ENCODE measurements around the gene COL4A4.
"Not testable (repeated sequence)": the region's sequence is repeated elsewhere in the genome, so short reads cannot be mapped to it uniquely, and the experiment has no call there.

Gene COL4A4

DNA sequence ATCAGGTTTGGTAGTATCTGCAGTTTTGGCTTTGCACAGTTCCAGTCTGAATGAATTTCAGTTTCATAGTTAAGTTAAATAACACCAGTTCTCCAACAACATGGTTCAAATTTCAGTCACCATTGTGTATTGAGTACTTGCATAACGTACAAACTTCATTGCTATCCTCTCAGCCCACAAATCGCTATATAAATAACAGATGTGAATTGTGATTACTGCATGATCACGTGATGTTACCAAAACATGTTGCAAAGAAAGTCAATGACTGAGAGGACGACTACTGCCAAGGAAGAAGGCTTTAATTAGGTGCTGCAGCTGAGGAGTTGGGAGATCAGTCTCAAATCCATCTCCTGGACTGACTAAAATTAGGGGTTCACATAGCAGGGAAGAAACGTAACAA, 48.2 kb downstream of the COL4A4 start:
- no peak for DNase-seq (ENCODE audit: low spot score)

DNA sequence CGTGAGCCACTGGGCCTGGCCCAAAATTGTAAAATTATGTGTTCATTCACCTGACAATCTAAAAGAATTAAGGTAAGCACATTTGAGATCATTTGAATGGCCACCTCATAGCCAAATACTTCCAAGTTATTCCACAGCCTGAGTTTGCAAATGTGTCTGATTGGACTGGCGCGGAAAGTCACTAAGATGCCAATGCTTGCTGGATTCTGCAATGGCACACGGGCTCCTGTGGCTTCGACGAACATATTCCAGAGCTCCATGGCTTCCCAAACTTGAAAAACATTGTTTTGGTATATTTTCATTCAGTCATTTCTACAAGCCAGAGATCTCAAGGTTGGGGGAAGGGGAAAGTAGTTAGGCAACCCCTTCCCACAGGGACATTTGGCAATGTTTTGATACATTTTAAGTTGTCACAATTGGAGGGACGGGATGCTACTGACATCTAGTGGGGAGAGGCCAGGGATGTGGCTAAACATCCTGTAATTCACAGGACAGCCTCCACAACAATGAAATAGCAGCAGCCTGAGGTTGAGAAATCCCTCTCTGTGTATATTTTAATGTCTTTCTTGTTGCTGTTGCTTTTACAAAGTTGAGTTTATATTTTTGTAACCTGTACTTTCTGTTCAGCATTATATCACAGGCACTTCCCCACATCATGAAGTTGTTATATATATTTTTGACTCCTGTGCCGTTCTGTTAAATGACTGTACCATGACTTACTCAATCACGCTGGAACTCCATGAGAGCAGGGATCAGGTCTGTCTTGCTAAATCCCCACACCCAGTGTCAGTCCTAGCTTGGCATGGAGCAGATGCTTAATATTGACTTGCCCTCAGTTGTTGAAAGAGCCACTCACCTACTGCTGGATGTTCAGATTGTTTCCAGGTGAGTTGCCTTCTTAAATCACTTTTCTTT, 56.9 kb downstream of the COL4A4 start:
- DNase-seq (ENCODE audit: low spot score), result peak; percentile 9

DNA sequence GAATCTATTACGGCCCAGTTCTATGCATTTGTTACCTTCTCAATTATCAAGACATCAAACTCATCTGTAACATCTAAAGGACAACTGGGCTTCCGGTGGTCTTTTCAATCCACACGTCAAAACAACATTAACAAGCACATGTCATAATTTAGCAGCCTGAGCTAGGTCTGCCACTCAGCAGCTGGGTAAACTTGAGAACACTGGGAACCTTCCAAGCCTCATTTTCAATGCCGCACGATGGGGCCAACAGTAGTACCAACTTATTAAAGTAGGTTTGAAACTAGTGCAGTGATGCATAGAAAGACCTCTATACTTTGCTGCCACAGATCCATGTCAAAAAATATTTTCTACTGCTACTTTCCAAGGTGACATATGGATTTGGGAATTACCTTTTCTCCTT, 60.4 kb downstream of the COL4A4 start:
- DNase-seq (ENCODE audit: low spot score), result no peak

DNA sequence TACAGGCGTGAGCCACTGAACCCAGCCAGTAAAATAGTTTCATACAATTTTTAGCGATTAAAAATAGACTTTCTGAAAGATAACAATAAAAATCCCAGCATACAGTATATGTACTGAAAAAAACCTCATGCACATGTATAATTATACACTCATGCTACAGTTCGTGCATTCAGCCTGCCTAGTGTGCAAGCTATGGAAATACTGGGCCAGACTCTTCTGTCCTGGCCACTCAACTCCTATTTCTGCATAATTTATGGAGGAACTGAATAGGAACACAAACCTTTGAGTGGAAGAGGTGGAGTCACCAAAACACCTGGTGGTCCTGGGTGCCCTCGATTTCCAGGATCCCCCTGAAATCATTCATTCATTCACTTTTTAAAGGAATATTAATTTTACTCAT, 64.7 kb downstream of the COL4A4 start:
- no peak for DNase-seq (ENCODE audit: low spot score)

DNA sequence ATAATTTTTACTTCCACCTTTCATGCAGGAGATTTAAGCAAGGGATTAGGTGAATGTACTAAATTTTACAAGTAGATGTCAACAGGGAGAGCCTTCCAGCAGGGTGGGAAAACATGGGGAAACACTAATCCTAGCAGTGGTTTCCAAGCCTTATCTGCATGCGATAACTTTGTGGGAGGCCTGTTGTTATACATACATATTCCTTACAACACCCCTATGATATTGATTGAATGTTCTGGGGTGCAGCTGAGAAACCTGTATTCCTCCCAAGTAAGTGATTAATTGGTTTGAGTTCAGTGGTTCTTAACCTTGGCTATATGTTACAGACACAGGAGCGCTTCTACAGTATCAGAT, 65.9 kb downstream of the COL4A4 start:
- DNase-seq (ENCODE audit: low spot score), result no peak

DNA sequence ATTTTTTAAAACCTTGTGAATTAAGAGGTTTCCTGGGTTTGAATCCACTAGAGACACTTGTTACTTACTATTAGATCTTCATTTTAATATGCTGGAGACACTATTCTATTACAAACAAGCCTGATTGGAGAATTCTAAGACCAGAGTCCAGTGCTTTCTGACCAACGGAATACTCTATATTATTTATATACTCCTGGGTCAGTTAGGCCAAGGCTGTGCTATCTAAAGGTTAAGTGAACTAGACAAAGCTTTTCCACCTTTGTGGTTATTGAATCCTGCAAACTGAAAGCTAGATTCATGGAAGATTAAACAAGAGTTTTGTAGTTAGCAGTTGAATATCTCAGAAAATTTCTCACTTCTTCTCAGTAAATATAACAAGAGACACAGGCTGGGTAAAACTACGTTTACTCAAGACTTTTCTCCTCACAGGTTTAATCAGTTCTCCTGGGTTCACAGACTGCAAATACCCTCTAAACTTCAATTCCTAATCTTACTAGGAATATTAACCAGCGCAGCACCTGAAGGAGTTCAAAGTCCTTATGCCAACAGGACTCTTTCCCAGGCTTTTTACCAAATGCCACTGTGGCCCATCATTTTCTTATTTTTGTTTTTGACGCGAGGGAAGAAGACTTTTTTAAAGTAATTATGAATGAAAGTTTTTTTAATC, 66.4 kb downstream of the COL4A4 start:
- DNase-seq (ENCODE audit: low spot score), result no peak

DNA sequence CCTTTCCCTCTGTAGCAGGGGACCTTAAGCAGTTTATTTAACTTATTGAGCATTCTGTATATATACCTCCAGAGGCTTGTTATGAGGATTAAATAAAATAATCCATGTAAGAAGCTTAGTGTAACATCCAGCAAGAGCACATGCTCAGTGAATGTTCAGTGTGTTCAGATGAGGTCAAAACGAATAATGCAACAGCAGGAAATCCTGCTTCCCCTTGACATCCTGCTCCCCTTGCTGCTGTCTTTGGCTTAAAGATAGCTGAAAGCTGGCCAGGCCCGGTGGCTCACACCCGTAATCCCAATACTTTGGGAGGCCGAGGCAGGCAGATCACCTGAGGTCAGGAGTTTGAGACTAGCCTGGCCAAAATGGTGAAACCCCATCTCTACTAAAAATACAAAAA, 68.7 kb downstream of the COL4A4 start:
- no peak for DNase-seq (ENCODE audit: low spot score)

DNA sequence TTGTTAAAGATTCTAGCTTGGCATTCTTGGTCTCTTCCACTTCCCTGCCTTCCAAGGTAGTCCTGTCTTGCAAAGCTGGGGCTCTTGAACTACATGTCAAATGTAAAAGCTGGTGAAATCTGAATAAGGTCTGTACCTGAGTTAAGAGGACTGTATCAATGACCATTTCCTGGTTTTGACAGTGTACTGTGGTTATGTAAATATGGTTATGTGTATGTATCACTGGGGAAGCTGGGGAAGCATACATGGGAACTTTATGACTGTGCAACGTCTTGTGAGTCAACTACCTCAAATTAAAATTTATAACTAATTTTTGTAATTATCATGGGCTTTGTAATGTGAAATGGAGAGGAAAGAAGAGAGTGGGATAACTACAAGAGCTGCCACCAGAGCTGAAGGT, 81.7 kb downstream of the COL4A4 start:
- DNase-seq (ENCODE audit: low spot score), result no peak

DNA sequence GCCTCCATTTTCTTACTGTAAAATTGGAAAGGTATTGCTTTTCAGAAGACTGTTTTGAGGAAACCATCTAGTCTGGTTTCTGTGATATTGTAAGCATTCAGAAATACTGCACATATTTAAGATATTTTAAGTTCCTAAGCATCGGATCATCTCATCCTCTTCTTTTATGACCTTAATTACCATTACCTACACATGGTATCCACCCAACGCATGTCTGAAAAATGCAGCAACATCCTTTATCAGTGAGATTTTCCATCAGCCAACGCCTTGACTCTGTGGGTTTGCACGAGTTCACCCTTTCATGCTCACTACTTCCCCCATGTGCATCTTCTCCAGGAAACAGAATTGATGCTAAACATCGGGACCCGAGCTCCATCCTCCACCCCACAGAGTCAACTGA, 84.3 kb downstream of the COL4A4 start:
- no peak for DNase-seq (ENCODE audit: low spot score)

DNA sequence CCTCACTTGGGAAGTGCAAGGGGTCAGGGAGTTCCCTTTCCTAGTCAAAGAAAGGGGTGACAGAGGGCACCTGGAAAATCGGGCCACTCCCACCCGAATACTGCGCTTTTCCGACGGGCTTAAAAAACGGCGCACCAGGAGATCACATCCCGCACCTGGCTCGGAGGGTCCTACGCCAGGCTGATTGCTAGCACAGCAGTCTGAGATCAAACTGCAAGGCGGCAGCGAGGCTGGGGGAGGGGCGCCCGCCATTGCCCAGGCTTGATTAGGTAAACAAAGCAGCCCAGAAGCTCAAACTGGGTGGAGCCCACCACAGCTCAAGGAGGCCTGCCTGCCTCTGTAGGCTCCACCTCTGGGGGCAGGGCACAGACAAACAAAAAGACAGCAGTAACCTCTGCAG, 98.9 kb downstream of the COL4A4 start:
- not testable (repeated sequence) for DNase-seq (ENCODE audit: low spot score)

DNA sequence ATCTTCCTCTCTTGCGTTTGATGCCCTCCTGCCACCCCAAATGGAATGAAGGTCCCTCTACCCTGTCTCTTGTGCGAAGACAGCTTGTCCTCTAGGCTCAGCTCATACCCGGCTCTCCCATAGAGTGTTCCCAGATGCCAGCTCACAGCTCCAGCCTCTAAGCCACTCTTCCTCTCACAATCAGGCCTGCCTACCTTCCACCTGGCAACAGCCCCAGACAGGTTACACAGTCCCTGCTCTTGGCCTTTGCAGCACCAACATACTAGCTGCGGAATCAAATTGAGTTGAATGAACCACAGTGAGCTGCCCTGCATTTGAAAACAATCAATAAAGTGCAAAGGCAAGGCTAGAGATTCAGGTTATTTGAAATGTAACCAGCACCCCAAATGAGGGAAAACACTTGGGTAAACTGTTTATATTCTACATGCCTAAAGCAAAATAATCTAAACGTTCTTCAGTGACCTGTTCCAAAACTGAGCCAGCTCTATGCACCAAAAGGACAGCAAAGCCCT, 105.1 kb downstream of the COL4A4 start:
- no peak for DNase-seq (ENCODE audit: low spot score)

DNA sequence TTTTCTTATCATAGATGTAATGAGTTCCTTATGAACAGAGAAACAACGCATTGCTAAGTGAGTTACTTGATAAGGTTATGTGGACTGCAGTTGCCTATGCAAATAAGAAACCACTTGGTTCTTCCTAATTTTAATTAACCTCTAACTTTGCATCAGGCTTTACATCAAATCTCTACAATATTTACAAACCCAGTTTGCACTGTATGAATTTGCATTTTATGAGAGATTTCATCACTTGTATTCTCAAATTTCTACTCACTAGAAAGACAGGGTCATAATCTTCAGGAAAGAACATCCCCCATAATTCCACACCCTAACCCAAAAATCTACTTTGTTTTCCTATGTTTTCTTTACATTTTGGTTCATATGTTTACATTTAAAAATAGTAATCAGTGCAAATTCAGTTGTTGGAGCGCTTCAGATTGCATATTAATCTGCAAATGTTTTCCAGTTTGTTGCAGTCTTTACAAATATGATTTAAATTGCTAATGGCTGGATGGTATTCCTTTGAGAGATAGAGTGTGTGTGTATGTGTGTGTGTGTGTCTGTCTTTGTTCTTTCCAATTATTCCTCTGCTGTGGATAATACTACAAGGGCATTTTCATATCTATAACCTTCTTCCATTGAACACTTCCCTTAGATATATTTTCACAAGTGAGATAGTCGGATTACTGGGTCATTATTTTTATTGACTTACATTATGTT, 106.1 kb downstream of the COL4A4 start:
- no peak for DNase-seq (ENCODE audit: low spot score)

DNA sequence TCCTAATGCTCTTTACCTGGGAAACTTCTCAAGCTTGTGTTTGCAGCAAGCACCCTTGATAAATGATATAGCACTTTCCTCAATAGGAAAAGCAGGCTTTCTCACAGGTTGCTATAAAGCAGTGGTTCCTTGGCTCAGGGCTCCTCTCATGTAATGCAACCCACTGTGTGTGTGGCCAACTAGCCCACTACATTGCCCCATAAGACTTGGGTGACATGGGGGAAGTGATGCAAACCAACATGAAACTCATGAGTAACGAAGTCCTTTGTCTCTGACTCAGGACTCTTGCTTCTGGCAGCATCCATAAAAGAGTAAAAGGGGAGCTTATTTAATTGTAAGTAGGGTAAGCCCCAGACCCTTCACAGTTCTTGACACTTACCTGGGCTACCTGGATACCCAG, 106.9 kb downstream of the COL4A4 start:
- DNase-seq (ENCODE audit: low spot score), result no peak

DNA sequence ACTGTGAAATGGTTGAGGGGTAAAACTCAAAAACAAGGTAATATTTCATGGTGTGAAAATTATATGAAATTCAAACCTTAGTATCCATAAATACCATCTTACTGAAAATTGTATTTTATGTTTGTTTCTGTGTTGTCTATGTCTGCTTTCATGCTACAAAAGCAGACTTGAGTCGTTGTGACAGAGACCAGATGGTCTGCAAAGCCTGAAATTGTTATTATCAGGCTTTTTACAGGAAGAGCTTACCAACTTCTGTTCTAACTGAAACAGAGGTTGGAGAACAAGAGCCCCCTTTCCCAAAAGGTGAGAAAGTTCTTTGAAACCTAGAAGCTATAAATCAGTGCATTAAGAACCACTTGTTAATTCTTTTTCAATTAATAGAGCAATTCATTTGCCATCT, 110.0 kb downstream of the COL4A4 start:
- DNase-seq (ENCODE audit: low spot score), result no peak

DNA sequence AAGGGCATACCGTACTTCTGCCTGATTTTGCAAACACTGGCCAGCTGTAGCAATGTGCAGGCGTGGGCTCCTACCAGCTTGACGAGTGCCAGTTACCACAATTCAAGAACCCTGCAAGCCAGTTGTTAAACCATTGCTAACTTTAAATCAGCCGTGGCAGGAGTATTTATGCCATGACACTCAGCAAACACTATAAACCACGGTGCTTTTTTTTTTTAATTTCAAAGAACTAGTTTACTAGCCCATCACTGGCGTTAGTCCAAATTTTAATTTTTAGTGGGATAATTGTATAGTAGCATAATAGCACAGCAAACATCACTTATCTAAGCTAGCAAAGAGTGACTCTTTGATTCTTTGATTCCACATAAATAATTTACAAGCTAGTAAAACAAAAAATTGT, 111.1 kb downstream of the COL4A4 start:
- DNase-seq (ENCODE audit: low spot score), result no peak

DNA sequence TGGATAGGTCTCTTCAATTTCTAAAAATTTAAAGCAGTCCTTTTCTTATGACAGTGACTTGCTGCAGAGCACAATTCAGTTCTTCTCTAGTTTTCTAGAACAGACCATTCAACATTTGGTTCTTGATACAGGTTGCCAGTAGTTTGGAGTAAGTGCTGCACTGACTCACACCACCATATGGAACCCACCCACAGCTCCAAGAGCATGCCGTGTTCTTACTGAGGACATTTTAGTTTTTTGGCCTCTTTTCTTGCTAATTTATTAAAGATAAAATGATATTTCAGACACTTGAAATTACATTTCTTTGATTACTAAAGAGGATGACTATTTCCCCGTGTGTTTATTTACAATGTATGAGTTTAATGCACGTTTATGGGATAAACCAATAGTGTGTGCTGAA, 120.0 kb downstream of the COL4A4 start:
- DNase-seq (ENCODE audit: low spot score), result no peak

DNA sequence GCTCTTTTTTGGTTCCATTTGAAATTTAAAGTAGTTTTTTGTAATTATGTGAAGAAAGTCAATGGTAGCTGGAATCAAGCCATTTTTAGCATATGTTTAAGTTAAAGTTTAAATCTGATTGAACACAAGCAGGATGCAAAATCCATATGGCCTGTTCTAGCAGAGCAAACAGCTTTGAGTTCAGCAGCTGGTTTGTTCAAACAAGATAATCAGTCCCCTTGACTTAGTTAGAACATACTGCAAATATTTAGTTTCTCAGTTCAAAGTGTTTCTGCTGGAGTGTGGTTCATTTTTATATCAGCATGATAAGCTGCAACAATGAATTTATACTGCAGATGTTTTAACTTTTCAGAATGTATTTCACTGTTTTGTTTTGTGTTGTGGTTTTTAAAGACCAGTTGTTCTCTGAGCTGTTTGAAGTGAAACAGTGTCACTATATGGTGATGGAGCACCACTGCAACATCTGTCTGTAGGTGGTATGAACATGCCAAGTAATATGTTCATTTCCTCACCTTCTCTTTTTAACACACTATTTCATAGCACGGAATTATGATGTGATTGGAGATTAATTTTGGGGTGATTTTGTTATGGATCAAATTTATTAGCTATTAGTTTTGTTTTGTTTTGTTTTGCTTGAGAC, 125.3 kb downstream of the COL4A4 start:
- DNase-seq (ENCODE audit: low spot score), result no peak

DNA sequence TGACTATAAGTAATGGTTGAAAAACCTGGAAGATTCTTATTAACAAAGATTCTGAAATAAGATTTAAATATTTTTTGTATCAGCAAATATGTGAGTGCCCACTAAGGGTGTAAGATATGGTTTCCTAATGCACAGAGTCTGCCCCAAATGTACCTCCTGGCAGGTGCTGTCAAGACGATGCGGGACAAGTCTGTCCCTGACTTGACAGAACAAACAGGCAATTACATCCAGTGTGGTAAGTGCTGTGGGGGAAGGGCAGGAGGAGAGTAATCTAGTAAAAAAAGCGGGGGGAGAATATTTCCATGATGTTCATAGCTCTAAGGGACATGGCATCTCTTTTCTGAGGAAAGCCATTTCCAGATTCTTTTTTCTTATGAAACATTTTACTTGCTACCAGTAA, 127.5 kb downstream of the COL4A4 start:
- no peak for DNase-seq (ENCODE audit: low spot score)

DNA sequence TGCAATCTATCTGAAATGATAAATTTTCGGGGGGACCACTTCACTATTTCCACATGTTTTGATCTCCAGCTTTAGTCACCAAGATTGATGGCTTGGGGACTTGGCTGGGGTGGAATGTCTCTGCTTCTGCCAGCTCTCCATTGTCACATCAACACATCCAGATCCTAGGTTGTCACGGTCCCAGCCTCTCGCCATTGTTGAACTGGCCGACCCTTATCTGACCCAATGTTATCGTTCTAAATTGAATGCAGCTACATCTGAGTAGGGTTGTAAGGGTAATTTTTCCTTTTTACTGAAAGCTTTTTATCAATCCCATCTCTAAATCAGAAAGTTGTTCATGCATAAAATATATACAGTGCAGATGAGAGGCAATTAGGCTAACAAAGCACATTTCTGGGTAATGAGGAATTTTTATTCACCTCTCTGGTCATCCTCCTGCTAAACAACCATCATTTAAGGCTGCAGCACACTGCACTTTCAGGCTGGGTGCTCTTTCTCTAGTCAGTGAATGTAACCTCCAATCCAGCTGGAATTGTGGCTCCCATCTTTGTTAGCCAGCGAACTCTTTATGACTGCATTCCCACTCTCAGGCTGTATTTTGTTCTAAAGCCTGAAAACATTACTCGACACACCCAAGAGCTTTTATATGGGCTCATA, 128.2 kb downstream of the COL4A4 start:
- no peak for DNase-seq (ENCODE audit: low spot score)

DNA sequence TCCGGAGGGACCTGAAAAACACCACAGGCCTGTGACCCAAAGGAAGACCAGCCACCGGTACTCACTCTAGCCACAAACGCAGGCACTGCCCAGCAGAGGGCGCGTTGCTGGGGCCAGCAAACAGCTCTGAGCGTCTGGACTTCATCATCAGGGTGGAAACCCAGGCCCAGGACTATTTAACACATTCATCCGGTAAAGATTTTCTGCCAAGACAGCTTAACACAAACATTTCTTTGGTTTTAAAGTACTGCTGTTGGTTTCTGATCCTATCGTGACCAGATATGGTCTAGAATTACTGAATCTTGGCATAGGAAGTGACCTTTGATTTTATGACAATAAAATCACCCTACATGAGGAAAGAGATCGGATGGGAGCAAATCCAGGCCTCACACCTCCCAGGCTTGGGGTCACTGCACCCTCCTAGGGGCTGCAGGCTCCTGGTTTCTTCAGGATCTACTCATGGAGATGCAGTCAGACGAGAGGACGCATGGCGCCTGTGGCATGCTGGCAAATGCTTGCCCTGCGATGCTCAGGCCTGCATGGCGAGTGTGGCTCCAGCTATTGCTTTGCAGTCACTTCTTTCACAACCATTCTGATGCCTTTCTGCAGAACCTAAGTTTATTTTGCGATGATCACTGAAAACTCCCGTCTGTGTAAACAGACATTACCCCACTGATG, 130.4 kb downstream of the COL4A4 start:
- peak; percentile 50 for DNase-seq (ENCODE audit: low spot score)

DNA sequence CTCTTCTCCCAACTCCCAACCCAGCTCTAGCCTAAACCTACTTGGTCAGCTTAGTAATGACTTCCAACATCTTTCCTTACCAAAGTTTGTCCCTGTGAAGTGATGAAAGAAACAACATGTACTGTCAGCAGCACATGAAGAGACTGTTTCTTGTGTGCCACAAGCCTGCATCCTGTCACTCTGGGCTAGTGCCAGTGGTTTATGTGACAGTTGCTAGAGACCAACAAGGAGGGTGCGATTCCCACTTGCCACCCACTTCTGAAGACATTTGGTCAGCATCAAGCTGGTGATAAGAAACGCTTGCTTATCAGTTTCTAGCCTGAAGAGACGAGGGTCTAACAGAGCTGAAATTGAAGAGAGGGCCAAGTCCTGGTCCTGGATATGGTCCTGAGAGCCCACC, 132.6 kb downstream of the COL4A4 start:
- no peak for DNase-seq (ENCODE audit: low spot score)
